Activated CD8-positive, alpha-beta T cell treated with anti-CD3 and anti-CD28 coated beads, Interleukin-2, amount 10 ng/mL, durations not matched to agents 7 days and 5 days (primary cell): ENCODE data around the gene BEST1. TPM values are rescaled to one million over a fixed set of nuclear protein-coding genes. Genes with fewer than 3 reads are reported as not detected.

ENCODE experiments used
- ATAC-seq: fragments of 150-1000 bp; cut with Tn5 transposase; one replicate; pipeline ENCODE4 v1.10.0; 2021; ENCODE audit warnings: moderate library complexity
- CTCF ChIA-PET: fragments of 350-600 bp; sonication (Branson Sonifier 250); formaldehyde crosslinking; loops from one replicate; lab custom pipeline; 2021; ENCODE audit warnings: antibody characterized with exemption; lab: Charles Lee
- POLR2A ChIA-PET: fragments of 350-600 bp; sonication (Branson Sonifier 250); formaldehyde crosslinking; loops from one replicate; lab custom pipeline; 2021; ENCODE audit warnings: antibody characterized with exemption; lab: Charles Lee
- DNase-seq: peaks from one replicate; pipeline ENCODE4 v3.0.0-alpha.2; 2020
- H3K27ac Mint-ChIP-seq: one replicate; pipeline ENCODE4 v1.8.0; 2021; ENCODE audit warnings: mild to moderate bottlenecking, mixed read lengths
- H3K27me3 Mint-ChIP-seq: one replicate; pipeline ENCODE4 v1.8.0; 2021; ENCODE audit warnings: low read depth, mixed read lengths
- H3K36me3 Mint-ChIP-seq: one replicate; pipeline ENCODE4 v1.8.0; 2021; ENCODE audit warnings: low read depth, mixed read lengths
- H3K4me1 Mint-ChIP-seq: one replicate; pipeline ENCODE4 v1.8.0; 2021; ENCODE audit warnings: low read depth, mixed read lengths
- H3K4me3 Mint-ChIP-seq: one replicate; pipeline ENCODE4 v1.8.0; 2021; ENCODE audit warnings: mild to moderate bottlenecking, mixed read lengths
- H3K9me3 Mint-ChIP-seq: one replicate; pipeline ENCODE4 v1.8.0; 2022; ENCODE audit warnings: mixed read lengths; ENCODE audit not compliant: insufficient read depth
- total RNA-seq, 2 experiments: library from RNA; stranded (reverse); gene quantifications; one replicate each; pipeline ENCODE4 v1.2.3, GENCODE V29; 2021

BEST1 gene
- total RNA-seq, 2 experiments from 2014 or later = not detected

GRCh38 chr11:61927501-61927900 lies 22.6 kb upstream of the BEST1 start:
- no peaks in the 10 kb centered on the region for H3K36me3 Mint-ChIP-seq
- H3K27ac Mint-ChIP-seq = no peak overlapping the region
- H3K4me3 Mint-ChIP-seq = no peak overlapping the region
- ChIA-PET POLR2A (no interaction called here), CTCF (interaction anchor here (2.0 to 2.1 kb wide), 2 partner anchors 154 to 180 kb away, joined by 6 to 9 read pairs; no protein-coding TSS in a partner anchor)
- no peaks in the 10 kb centered on the region for H3K9me3 Mint-ChIP-seq
- H3K4me1 Mint-ChIP-seq = peaks cover 2% of the 10 kb centered on the region
- DNase-seq = no peak
- ATAC-seq = no peak
- peaks cover 9% of the 10 kb centered on the region for H3K27me3 Mint-ChIP-seq

GRCh38 chr11:61928606-61929005 lies 21.5 kb upstream of the BEST1 start:
- CTCF ChIA-PET = interaction anchor here (1.1 to 2.3 kb wide), 8 partner anchors 19 to 243 kb away, joined by 3 to 15 read pairs (median 6); no protein-coding TSS in a partner anchor
- no peak overlapping the region for H3K4me3 Mint-ChIP-seq
- no peaks in the 10 kb centered on the region for H3K9me3 Mint-ChIP-seq
- no peaks in the 10 kb centered on the region for H3K36me3 Mint-ChIP-seq
- ATAC-seq (no peak), DNase-seq (no peak)
- POLR2A ChIA-PET = interaction anchor here (0.6 kb wide), 1 partner anchor 928 kb away, joined by 3 read pairs; no protein-coding TSS in a partner anchor
- H3K4me1 Mint-ChIP-seq = peaks cover 2% of the 10 kb centered on the region
- peaks cover 11% of the 10 kb centered on the region for H3K27me3 Mint-ChIP-seq
- no peak overlapping the region for H3K27ac Mint-ChIP-seq

- Mint-ChIP-seq H3K4me3 (no peak overlapping the region), H3K4me1 (peaks cover 2% of the 10 kb centered on the region), H3K27ac (no peak overlapping the region), H3K36me3 (no peaks in the 10 kb centered on the region), H3K9me3 (no peaks in the 10 kb centered on the region), H3K27me3 (peaks cover 10% of the 10 kb centered on the region)
- ChIA-PET POLR2A (no interaction called here), CTCF (interaction anchor here (1.0 to 2.3 kb wide), 3 partner anchors 60 to 151 kb away, joined by 3 to 5 read pairs (median 3); no protein-coding TSS in a partner anchor)
- ATAC-seq (no peak), DNase-seq (no peak)
Observed at GRCh38 chr11:61930933-61931332, 19.2 kb upstream of the BEST1 start.

- no peaks in the 10 kb centered on the region for H3K36me3 Mint-ChIP-seq
- H3K9me3 Mint-ChIP-seq = no peaks in the 10 kb centered on the region
- ATAC-seq (no peak), DNase-seq (no peak)
- peaks cover 22% of the 10 kb centered on the region for H3K27me3 Mint-ChIP-seq
- no peak overlapping the region for H3K27ac Mint-ChIP-seq
- no peak overlapping the region for H3K4me3 Mint-ChIP-seq
- ChIA-PET CTCF (interaction anchor here (3.9 to 4.0 kb wide), 2 partner anchors 12 to 37 kb away, joined by 11 to 22 read pairs; no protein-coding TSS in a partner anchor), POLR2A (no interaction called here)
- H3K4me1 Mint-ChIP-seq = no peaks in the 10 kb centered on the region
Observed at GRCh38 chr11:61935861-61936260, 14.3 kb upstream of the BEST1 start.

GRCh38 chr11:61940466-61940865 lies 9.7 kb upstream of the BEST1 start:
- Mint-ChIP-seq H3K4me1 (no peaks in the 10 kb centered on the region), H3K36me3 (no peaks in the 10 kb centered on the region), H3K27ac (no peak overlapping the region), H3K9me3 (no peaks in the 10 kb centered on the region), H3K4me3 (no peak overlapping the region), H3K27me3 (peaks cover 23% of the 10 kb centered on the region)
- POLR2A ChIA-PET = no interaction called here
- CTCF ChIA-PET = no interaction called here
- DNase-seq (no peak), ATAC-seq (no peak)

- H3K4me3 Mint-ChIP-seq = no peak overlapping the region
- ChIA-PET CTCF (interaction anchor here (3.6 to 10.0 kb wide), 5 partner anchors 46 to 163 kb away, joined by 23 to 139 read pairs (median 50); no protein-coding TSS in a partner anchor), POLR2A (interaction anchor here (1.5 kb wide), 1 partner anchor 24 kb away, joined by 3 read pairs; no protein-coding TSS in a partner anchor)
- H3K27me3 Mint-ChIP-seq = peaks cover 8% of the 10 kb centered on the region
- H3K27ac Mint-ChIP-seq = no peak overlapping the region
- no peak for ATAC-seq
- H3K4me1 Mint-ChIP-seq = no peaks in the 10 kb centered on the region
- DNase-seq = no peak
- no peaks in the 10 kb centered on the region for H3K36me3 Mint-ChIP-seq
- no peaks in the 10 kb centered on the region for H3K9me3 Mint-ChIP-seq
Observed at GRCh38 chr11:61945191-61945590, 5.0 kb upstream of the BEST1 start.

GRCh38 chr11:61946894-61947293 lies 3.3 kb upstream of the BEST1 start:
- ATAC-seq = no peak
- H3K9me3 Mint-ChIP-seq = no peaks in the 10 kb centered on the region
- DNase-seq = no peak
- ChIA-PET CTCF (interaction anchor here (0.7 to 10.0 kb wide), 23 partner anchors 9 to 177 kb away, joined by 3 to 139 read pairs (median 7); partner anchors contain the start of genes FTH1 and INCENP), POLR2A (interaction anchor here (1.2 kb wide), 1 partner anchor 56 kb away, joined by 3 read pairs; no protein-coding TSS in a partner anchor)
- H3K4me1 Mint-ChIP-seq = no peaks in the 10 kb centered on the region
- no peak overlapping the region for H3K4me3 Mint-ChIP-seq
- peaks cover 8% of the 10 kb centered on the region for H3K27me3 Mint-ChIP-seq
- H3K27ac Mint-ChIP-seq = no peak overlapping the region
- H3K36me3 Mint-ChIP-seq = no peaks in the 10 kb centered on the region

GRCh38 chr11:61947486-61948210 lies 2.5 kb upstream of the BEST1 start:
- Mint-ChIP-seq H3K27ac (no peak overlapping the region), H3K9me3 (no peaks in the 10 kb centered on the region), H3K4me1 (no peaks in the 10 kb centered on the region), H3K27me3 (peaks cover 8% of the 10 kb centered on the region), H3K36me3 (no peaks in the 10 kb centered on the region), H3K4me3 (no peak overlapping the region)
- peak; percentile 83 for ATAC-seq
- ChIA-PET CTCF (interaction anchor here (0.7 to 10.0 kb wide), 30 partner anchors 8 to 176 kb away, joined by 3 to 139 read pairs (median 5); partner anchors contain the start of genes FTH1 and INCENP), POLR2A (interaction anchor here (1.2 kb wide), 1 partner anchor 56 kb away, joined by 3 read pairs; no protein-coding TSS in a partner anchor)
- peak; percentile 77 for DNase-seq

GRCh38 chr11:61948505-61948904 lies 1.6 kb upstream of the BEST1 start:
- ATAC-seq = no peak
- Mint-ChIP-seq H3K9me3 (no peaks in the 10 kb centered on the region), H3K27me3 (peaks cover 6% of the 10 kb centered on the region), H3K4me1 (no peaks in the 10 kb centered on the region), H3K27ac (no peak overlapping the region), H3K36me3 (no peaks in the 10 kb centered on the region), H3K4me3 (no peak overlapping the region)
- no peak for DNase-seq
- ChIA-PET CTCF (interaction anchor here (0.7 to 10.0 kb wide), 25 partner anchors 11 to 167 kb away, joined by 3 to 139 read pairs (median 8); partner anchors contain the start of gene FTH1), POLR2A (no interaction called here)

GRCh38 chr11:61949169-61950034 lies 749 bp upstream of the BEST1 start:
- Mint-ChIP-seq H3K36me3 (no peaks in the 10 kb centered on the region), H3K9me3 (no peaks in the 10 kb centered on the region), H3K4me1 (no peaks in the 10 kb centered on the region), H3K27me3 (peaks cover 7% of the 10 kb centered on the region), H3K27ac (no peak overlapping the region), H3K4me3 (no peak overlapping the region)
- CTCF ChIA-PET = interaction anchor here (1.0 to 10.0 kb wide), 6 partner anchors 18 to 159 kb away, joined by 3 to 139 read pairs (median 12); no protein-coding TSS in a partner anchor
- ATAC-seq (no peak), DNase-seq (no peak)
- POLR2A ChIA-PET = no interaction called here

GRCh38 chr11:61951484-61952135 lies 1.5 kb downstream of the BEST1 start:
- Mint-ChIP-seq H3K27me3 (peaks cover 22% of the 10 kb centered on the region), H3K4me3 (no peak overlapping the region), H3K4me1 (peaks cover 8% of the 10 kb centered on the region), H3K36me3 (no peaks in the 10 kb centered on the region), H3K27ac (no peak overlapping the region), H3K9me3 (no peaks in the 10 kb centered on the region)
- CTCF ChIA-PET = interaction anchor here (1.2 to 10.0 kb wide), 5 partner anchors 10 to 156 kb away, joined by 3 to 139 read pairs (median 13); no protein-coding TSS in a partner anchor
- POLR2A ChIA-PET = no interaction called here
- ATAC-seq = no peak
- DNase-seq = no peak
